HPDE6-E6E7 (cell line): ENCODE data around the gene SEL1L3.
A peak's percentile ranks its signal among the peaks of the same experiment; 100 is the strongest.

Experiments used
- DNase-seq: peaks from one replicate; pipeline ENCODE4 v3.0.0; 2011; ENCODE audit warnings: missing footprints; ENCODE audit errors: extremely low spot score

SEL1L3 gene

GRCh38 chr4:25749150-25749794 is 113.5 kb downstream of the SEL1L3 start:
- no peak for DNase-seq

- DNase-seq = no peak
These were observed 118.8 kb downstream of the SEL1L3 start for GRCh38 chr4:25743971-25744370.

GRCh38 chr4:25729564-25729963 is 133.2 kb downstream of the SEL1L3 start:
- no peak for DNase-seq

- DNase-seq = no peak
These were observed 133.9 kb downstream of the SEL1L3 start for GRCh38 chr4:25728886-25729285.

- DNase-seq = peak; percentile 15
These were observed 134.9 kb downstream of the SEL1L3 start for GRCh38 chr4:25727711-25728493.

GRCh38 chr4:25725870-25726269 is 136.9 kb downstream of the SEL1L3 start:
- no peak for DNase-seq

- no peak for DNase-seq
These were observed 139.4 kb downstream of the SEL1L3 start for GRCh38 chr4:25723409-25723808.

- no peak for DNase-seq
These were observed 139.8 kb downstream of the SEL1L3 start for GRCh38 chr4:25722964-25723363.

- no peak for DNase-seq
These were observed 149.0 kb downstream of the SEL1L3 start for GRCh38 chr4:25713812-25714211.

GRCh38 chr4:25712611-25713010 is 150.2 kb downstream of the SEL1L3 start:
- no peak for DNase-seq

GRCh38 chr4:25710637-25711036 is 152.2 kb downstream of the SEL1L3 start:
- DNase-seq = no peak

GRCh38 chr4:25704516-25704915 is 158.3 kb downstream of the SEL1L3 start:
- no peak for DNase-seq

- DNase-seq = no peak
These were observed 158.9 kb downstream of the SEL1L3 start for GRCh38 chr4:25703731-25704388.

- no peak for DNase-seq
These were observed 159.9 kb downstream of the SEL1L3 start for GRCh38 chr4:25702848-25703247.

GRCh38 chr4:25700661-25701060 is 162.1 kb downstream of the SEL1L3 start:
- no peak for DNase-seq

GRCh38 chr4:25697516-25697915 is 165.3 kb downstream of the SEL1L3 start:
- no peak for DNase-seq
